GM12878 (cell line): ENCODE measurements around the gene SEMA4A. TPM values are rescaled to one million over a fixed set of nuclear protein-coding genes. Genes with fewer than 3 reads are reported as not detected.

Source experiments
- GABPA ChIP-seq: IDR thresholded peaks from 2 replicates; pipeline ENCODE4 v1.6.1; 2014; ENCODE audit warnings: antibody characterized with exemption, low read depth, mild to moderate bottlenecking, inconsistent platforms
- HDGF ChIP-seq: fragments of 450-650 bp; IDR thresholded peaks from 2 replicates; pipeline ENCODE4 v1.6.1; 2016; ENCODE audit warnings: antibody characterized with exemption
- JUNB ChIP-seq: IDR thresholded peaks from 2 replicates; pipeline ENCODE4 v1.6.1; 2016; ENCODE audit warnings: antibody characterized with exemption, mild to moderate bottlenecking
- MTA3 ChIP-seq: IDR thresholded peaks from 2 replicates; pipeline ENCODE4 v1.6.1; 2012; ENCODE audit warnings: low read length, inconsistent platforms, borderline replicate concordance
- MXI1 ChIP-seq: fragments of 150-350 bp; IDR thresholded peaks from 2 replicates; pipeline ENCODE4 v1.6.1; 2011; ENCODE audit warnings: low read depth, mild to moderate bottlenecking, inconsistent platforms, low read length, improper control_type of control experiment
- NBN ChIP-seq: fragments of 450-650 bp; IDR thresholded peaks from 2 replicates; pipeline ENCODE4 v1.6.1; 2016
- NFYB ChIP-seq: IDR thresholded peaks from 2 replicates; pipeline ENCODE4 v1.6.1; 2011; ENCODE audit warnings: low read depth, mild to moderate bottlenecking, low read length, improper control_type of control experiment, moderate library complexity; ENCODE audit not compliant: insufficient read depth
- NR2F1 ChIP-seq: fragments of 450-650 bp; conservative IDR thresholded peaks from 2 replicates; pipeline ENCODE4 v1.6.1; 2017; ENCODE audit warnings: mild to moderate bottlenecking
- POU2F2 ChIP-seq: IDR thresholded peaks from 3 replicates; pipeline ENCODE4 v1.6.1; 2011; ENCODE audit warnings: low read depth, mild to moderate bottlenecking, low read length, borderline replicate concordance
- RAD21 ChIP-seq: IDR thresholded peaks from 2 replicates; pipeline ENCODE4 v1.6.1; 2011; ENCODE audit warnings: mild to moderate bottlenecking, low read depth, low read length, moderate library complexity; ENCODE audit not compliant: insufficient read depth
- SIN3A ChIP-seq: IDR thresholded peaks from 2 replicates; pipeline ENCODE4 v1.6.1; 2012; ENCODE audit warnings: low read depth, low read length, improper control_type of control experiment
- SMAD1 ChIP-seq: fragments of 450-650 bp; IDR thresholded peaks from 2 replicates; pipeline ENCODE4 v1.6.1; 2018; ENCODE audit warnings: mild to moderate bottlenecking, low read depth; ENCODE audit not compliant: partially characterized antibody
- SP1 ChIP-seq: IDR thresholded peaks from one replicate; pipeline ENCODE4 v1.6.1; 2011; ENCODE audit warnings: low read depth, low read length
- STAT1 ChIP-seq: fragments of 450-650 bp; conservative IDR thresholded peaks from 2 replicates; pipeline ENCODE4 v1.6.1; 2014; ENCODE audit warnings: antibody characterized with exemption, mild to moderate bottlenecking
- SUPT20H ChIP-seq: IDR thresholded peaks from 2 replicates; pipeline ENCODE4 v1.6.1; 2011; ENCODE audit warnings: low read depth, mild to moderate bottlenecking, low read length, moderate library complexity, borderline replicate concordance; ENCODE audit not compliant: control insufficient read depth
- SUZ12 ChIP-seq: fragments of 200-600 bp; sonication (generic); IDR thresholded peaks from one replicate; pipeline ENCODE4 v1.6.1; 2018; ENCODE audit warnings: antibody characterized with exemption, mild to moderate bottlenecking; ENCODE audit not compliant: unreplicated experiment
- TAF1 ChIP-seq: IDR thresholded peaks from 2 replicates; pipeline ENCODE4 v1.6.1; 2011; ENCODE audit warnings: mild to moderate bottlenecking, low read depth, low read length, borderline replicate concordance
- ZNF207 ChIP-seq: fragments of 450-650 bp; IDR thresholded peaks from 2 replicates; pipeline ENCODE4 v1.6.1; 2014; ENCODE audit warnings: antibody characterized with exemption, mild to moderate bottlenecking, borderline replicate concordance
- ZNF217 ChIP-seq: fragments of 450-650 bp; IDR thresholded peaks from 2 replicates; pipeline ENCODE4 v1.6.1; 2017; ENCODE audit warnings: antibody characterized with exemption, mild to moderate bottlenecking
- ZNF622 ChIP-seq: fragments of 450-650 bp; IDR thresholded peaks from 2 replicates; pipeline ENCODE4 v1.6.1; 2017; ENCODE audit warnings: mild to moderate bottlenecking, inconsistent platforms
- polyA plus RNA-seq, 11 experiments: library from polyadenylated mRNA; depleted of rRNA in 4 of 11; unstranded in 6 of 11; stranded (reverse) in 5 of 11; fragments of >200 nt; fragmentation: Nextera tagmentation in 4 of 11; fragmentation: Illumina TruSeq in 1 of 11; extraction: Ambion mirVana in 4 of 11; extraction: Trizol in 1 of 11; gene quantifications; 1 replicate in 1 of 11; 2 replicates in 10 of 11; pipeline versions ENCODE4 v1.2.1 to v1.2.3, GENCODE V29; 2011 to 2016; ENCODE audit warnings: inconsistent platforms in 2 of 11, missing spikeins in 2 of 11, low read depth in 1 of 11
- total RNA-seq, 4 experiments: library from RNA; depleted of rRNA in 3 of 4; stranded (reverse); fragments of >200 nt in 3 of 4; fragmentation: Illumina TruSeq in 1 of 4; extraction: Trizol in 1 of 4; gene quantifications; 2 replicates each; pipeline versions ENCODE4 v1.2.1 to v1.2.3, GENCODE V29; 2013 to 2021
- TF ChIP-seq, protein P1 (sequence below): fragments of 450-650 bp; IDR thresholded peaks from 2 replicates; pipeline ENCODE4 v1.6.1; 2017; ENCODE audit warnings: mild to moderate bottlenecking, low read depth, inconsistent platforms; ENCODE audit not compliant: poor library complexity, severe bottlenecking
- TF ChIP-seq, protein P2 (sequence below): fragments of 450-650 bp; formaldehyde crosslinking; IDR thresholded peaks from 2 replicates; pipeline ENCODE4 v1.5.0; 2022; ENCODE audit warnings: mild to moderate bottlenecking, missing genetic modification characterization
- TF ChIP-seq, protein P3 (sequence below): IDR thresholded peaks from 2 replicates; pipeline ENCODE4 v1.6.1; 2012; ENCODE audit warnings: mild to moderate bottlenecking, low read depth, low read length

SEMA4A gene
- total and polyA plus RNA-seq, 10 of the 15 experiments (the other 5 are each of a cell fraction or from before 2014, with no cell fraction given), result 2.6 to 64.2 (median 32.8) TPM

DNA sequence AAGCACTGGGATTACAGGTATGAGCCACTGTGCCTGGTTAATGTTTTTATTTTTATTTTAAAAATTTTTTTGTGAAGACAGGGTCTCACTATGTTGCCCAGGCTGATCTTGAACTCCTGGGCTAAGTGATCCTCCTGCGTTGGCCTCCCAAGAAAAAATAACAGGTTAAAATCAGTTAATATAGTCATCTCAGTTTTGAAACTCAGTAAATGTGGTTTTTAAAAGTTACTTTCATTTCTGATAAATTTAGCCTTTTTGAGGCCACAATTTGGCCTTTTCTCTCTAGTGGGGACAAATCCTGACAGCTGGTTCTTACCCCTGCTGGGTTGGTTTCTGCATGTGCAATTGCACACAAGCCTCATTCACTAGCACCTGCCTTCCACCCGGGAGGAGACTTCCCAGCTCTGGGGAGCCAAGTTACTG is 72.7 kb downstream of the SEMA4A start (continued):
- TF ChIP-seq SUZ12 (no peak), JUNB (peak; percentile 83), SMAD1 (no peak), NBN (peak; percentile 82; the same call in 1 of the 2 replicates), ZNF217 (peak; percentile 97), ZNF622 (no peak), NR2F1 (peak; percentile 98), HDGF (no peak), ZNF207 (no peak), MXI1 (peak; percentile 61; the same call in 1 of the 2 replicates), SUPT20H (no peak), MTA3 (peak; percentile 89), NFYB (no peak), SIN3A (no peak), POU2F2 (peak; percentile 74; the same call in 1 of the 3 replicates), STAT1 (no peak), SP1 (peak; percentile 56), TAF1 (no peak), RAD21 (no peak), GABPA (peak; percentile 38; the same call in 1 of the 2 replicates)
- TF ChIP-seq, protein P1, sequence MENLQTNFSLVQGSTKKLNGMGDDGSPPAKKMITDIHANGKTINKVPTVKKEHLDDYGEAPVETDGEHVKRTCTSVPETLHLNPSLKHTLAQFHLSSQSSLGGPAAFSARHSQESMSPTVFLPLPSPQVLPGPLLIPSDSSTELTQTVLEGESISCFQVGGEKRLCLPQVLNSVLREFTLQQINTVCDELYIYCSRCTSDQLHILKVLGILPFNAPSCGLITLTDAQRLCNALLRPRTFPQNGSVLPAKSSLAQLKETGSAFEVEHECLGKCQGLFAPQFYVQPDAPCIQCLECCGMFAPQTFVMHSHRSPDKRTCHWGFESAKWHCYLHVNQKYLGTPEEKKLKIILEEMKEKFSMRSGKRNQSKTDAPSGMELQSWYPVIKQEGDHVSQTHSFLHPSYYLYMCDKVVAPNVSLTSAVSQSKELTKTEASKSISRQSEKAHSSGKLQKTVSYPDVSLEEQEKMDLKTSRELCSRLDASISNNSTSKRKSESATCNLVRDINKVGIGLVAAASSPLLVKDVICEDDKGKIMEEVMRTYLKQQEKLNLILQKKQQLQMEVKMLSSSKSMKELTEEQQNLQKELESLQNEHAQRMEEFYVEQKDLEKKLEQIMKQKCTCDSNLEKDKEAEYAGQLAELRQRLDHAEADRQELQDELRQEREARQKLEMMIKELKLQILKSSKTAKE, result peak; percentile 95
- TF ChIP-seq, protein P2, sequence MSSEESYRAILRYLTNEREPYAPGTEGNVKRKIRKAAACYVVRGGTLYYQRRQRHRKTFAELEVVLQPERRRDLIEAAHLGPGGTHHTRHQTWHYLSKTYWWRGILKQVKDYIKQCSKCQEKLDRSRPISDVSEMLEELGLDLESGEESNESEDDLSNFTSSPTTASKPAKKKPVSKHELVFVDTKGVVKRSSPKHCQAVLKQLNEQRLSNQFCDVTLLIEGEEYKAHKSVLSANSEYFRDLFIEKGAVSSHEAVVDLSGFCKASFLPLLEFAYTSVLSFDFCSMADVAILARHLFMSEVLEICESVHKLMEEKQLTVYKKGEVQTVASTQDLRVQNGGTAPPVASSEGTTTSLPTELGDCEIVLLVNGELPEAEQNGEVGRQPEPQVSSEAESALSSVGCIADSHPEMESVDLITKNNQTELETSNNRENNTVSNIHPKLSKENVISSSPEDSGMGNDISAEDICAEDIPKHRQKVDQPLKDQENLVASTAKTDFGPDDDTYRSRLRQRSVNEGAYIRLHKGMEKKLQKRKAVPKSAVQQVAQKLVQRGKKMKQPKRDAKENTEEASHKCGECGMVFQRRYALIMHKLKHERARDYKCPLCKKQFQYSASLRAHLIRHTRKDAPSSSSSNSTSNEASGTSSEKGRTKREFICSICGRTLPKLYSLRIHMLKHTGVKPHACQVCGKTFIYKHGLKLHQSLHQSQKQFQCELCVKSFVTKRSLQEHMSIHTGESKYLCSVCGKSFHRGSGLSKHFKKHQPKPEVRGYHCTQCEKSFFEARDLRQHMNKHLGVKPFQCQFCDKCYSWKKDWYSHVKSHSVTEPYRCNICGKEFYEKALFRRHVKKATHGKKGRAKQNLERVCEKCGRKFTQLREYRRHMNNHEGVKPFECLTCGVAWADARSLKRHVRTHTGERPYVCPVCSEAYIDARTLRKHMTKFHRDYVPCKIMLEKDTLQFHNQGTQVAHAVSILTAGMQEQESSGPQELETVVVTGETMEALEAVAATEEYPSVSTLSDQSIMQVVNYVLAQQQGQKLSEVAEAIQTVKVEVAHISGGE (CRISPR knock-in tag), result no peak
- TF ChIP-seq, protein P3, sequence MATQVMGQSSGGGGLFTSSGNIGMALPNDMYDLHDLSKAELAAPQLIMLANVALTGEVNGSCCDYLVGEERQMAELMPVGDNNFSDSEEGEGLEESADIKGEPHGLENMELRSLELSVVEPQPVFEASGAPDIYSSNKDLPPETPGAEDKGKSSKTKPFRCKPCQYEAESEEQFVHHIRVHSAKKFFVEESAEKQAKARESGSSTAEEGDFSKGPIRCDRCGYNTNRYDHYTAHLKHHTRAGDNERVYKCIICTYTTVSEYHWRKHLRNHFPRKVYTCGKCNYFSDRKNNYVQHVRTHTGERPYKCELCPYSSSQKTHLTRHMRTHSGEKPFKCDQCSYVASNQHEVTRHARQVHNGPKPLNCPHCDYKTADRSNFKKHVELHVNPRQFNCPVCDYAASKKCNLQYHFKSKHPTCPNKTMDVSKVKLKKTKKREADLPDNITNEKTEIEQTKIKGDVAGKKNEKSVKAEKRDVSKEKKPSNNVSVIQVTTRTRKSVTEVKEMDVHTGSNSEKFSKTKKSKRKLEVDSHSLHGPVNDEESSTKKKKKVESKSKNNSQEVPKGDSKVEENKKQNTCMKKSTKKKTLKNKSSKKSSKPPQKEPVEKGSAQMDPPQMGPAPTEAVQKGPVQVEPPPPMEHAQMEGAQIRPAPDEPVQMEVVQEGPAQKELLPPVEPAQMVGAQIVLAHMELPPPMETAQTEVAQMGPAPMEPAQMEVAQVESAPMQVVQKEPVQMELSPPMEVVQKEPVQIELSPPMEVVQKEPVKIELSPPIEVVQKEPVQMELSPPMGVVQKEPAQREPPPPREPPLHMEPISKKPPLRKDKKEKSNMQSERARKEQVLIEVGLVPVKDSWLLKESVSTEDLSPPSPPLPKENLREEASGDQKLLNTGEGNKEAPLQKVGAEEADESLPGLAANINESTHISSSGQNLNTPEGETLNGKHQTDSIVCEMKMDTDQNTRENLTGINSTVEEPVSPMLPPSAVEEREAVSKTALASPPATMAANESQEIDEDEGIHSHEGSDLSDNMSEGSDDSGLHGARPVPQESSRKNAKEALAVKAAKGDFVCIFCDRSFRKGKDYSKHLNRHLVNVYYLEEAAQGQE, result no peak
